Activated naive CD8-positive, alpha-beta T cell (primary cell): Measurements from ENCODE around the gene BACH2.
"Not testable (repeated sequence)": the region's sequence is repeated elsewhere in the genome, so short reads cannot be mapped to it uniquely, and the experiment has no call there.

Experiments used
- H3K27ac Mint-ChIP-seq: one replicate; pipeline ENCODE4 v1.8.0; 2021; ENCODE audit warnings: mixed read lengths
- H3K27me3 Mint-ChIP-seq: one replicate; pipeline ENCODE4 v1.8.0; 2021; ENCODE audit warnings: mixed read lengths
- H3K36me3 Mint-ChIP-seq: one replicate; pipeline ENCODE4 v1.8.0; 2021; ENCODE audit warnings: mixed read lengths
- H3K4me1 Mint-ChIP-seq: one replicate; pipeline ENCODE4 v1.8.0; 2021; ENCODE audit warnings: low read depth, mixed read lengths
- H3K4me3 Mint-ChIP-seq: one replicate; pipeline ENCODE4 v1.8.0; 2021; ENCODE audit warnings: mild to moderate bottlenecking, mixed read lengths
- H3K9me3 Mint-ChIP-seq: one replicate; pipeline ENCODE4 v1.8.0; 2021; ENCODE audit warnings: low read depth, mixed read lengths

Gene BACH2

DNA sequence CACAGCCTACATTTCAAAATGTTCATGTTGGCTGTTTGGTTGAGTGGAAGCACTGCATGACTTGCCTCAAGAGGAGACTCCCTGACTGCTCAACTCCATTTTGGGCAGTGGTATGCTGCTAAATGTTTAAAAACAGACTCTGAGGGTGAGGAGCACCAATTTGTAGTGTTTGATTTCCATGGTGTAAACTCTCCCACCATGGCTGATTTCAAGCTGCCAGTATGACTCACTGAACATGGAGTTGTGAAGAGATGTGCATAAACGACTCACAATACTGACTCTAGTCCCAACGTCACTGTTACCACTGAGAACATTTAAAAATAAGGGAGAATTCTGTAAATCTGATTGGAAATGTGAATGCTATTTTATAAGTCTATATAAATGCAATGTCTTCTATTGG, 70.4 kb downstream of the BACH2 start:
- peak overlapping the region; percentile 48 for H3K4me3 Mint-ChIP-seq
- peak overlapping the region; percentile 97 for H3K27ac Mint-ChIP-seq
- peaks cover 89% of the 10 kb centered on the region for H3K4me1 Mint-ChIP-seq
- H3K9me3 Mint-ChIP-seq: peaks cover 8% of the 10 kb centered on the region
- H3K36me3 Mint-ChIP-seq: peaks cover 51% of the 10 kb centered on the region
- H3K27me3 Mint-ChIP-seq: no peaks in the 10 kb centered on the region

DNA sequence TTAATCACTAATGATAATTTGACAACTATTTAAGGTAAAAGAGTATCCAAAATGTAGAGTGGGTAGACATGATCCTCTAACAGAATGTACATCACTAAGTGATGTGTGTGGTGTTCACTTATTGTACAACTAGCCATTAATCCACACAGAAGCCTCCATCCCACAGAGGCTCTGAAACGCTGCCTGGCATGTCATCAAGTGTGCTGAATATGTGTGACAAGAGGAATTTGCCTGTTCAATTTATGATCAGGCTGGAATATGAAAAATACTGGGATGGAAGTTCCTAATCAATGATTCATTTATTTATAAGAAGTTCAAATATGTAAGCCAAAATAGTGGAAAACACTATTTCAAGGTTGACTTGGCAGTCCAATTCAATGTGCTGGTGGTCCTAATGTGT, 72.4 kb downstream of the BACH2 start:
- no peak overlapping the region for H3K27ac Mint-ChIP-seq
- no peak overlapping the region for H3K4me3 Mint-ChIP-seq
- peaks cover 45% of the 10 kb centered on the region for H3K36me3 Mint-ChIP-seq
- H3K27me3 Mint-ChIP-seq: no peaks in the 10 kb centered on the region
- H3K4me1 Mint-ChIP-seq: peaks cover 70% of the 10 kb centered on the region
- peaks cover 8% of the 10 kb centered on the region for H3K9me3 Mint-ChIP-seq

DNA sequence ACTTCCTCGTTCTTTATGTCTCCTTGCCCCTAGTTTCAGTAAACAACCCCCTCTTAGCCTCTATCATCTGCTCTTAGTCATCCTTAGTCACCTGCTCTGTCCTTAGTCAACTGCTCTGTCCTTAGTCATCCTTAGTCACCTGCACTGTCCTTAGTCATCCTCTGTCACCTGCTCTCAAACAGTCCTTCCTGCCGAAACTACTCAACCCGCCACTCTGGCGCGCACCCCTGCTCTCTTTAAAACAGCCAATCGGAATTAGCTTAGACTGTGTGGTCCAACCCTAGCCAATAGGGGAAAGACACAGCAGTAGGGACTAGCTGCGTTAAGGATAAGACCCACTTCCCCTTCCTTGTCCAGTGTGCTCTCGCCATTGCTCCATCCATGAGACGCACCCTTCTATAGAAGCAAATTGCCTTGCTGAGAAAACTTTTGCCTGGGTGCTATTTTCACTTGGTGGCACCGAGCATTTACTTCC, 73.9 kb downstream of the BACH2 start:
- Mint-ChIP-seq H3K4me3 (peak overlapping the region; percentile 28), H3K27ac (no peak overlapping the region), H3K36me3 (peaks cover 38% of the 10 kb centered on the region), H3K27me3 (no peaks in the 10 kb centered on the region), H3K9me3 (peaks cover 8% of the 10 kb centered on the region), H3K4me1 (peaks cover 59% of the 10 kb centered on the region)

DNA sequence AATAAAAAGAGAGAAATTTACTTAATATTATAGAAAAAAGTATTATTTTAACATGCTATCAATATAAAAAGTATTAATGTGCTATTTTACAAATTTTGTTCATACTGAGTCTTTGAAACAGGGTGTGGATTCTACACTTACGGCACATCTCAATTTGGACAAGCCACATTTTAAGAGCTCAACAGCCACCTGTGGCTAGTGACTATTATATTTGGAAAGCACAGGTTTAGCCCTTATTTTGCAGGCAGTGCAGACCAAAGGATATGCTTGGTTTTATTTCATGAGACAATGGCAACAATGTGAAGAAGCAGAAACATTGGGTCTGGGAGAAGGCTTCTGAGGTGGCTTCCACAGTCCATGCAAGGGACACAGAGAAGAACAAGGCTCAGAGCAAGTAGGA, 74.6 kb downstream of the BACH2 start:
- H3K4me3 Mint-ChIP-seq: peak overlapping the region; percentile 59
- peaks cover 51% of the 10 kb centered on the region for H3K4me1 Mint-ChIP-seq
- H3K36me3 Mint-ChIP-seq: peaks cover 35% of the 10 kb centered on the region
- H3K27me3 Mint-ChIP-seq: no peaks in the 10 kb centered on the region
- H3K9me3 Mint-ChIP-seq: peaks cover 8% of the 10 kb centered on the region
- no peak overlapping the region for H3K27ac Mint-ChIP-seq

DNA sequence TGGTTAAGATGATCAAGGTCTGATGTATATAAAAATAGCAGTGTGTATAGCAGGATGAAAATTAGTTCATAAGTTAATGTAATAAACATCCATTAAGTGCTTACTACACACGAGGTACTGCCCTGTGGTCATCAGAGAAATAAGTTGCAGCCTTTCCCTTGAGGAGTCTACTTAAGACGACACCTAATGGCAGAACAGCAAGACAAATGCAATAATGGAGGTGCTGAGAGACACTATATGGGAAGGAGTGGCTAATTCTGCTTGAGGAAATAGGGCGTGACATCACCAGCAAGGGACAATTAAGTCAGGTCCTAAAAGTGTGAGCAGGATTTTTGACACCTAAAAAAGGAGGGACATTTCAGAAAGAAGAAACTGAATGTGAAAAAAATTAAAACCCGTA, 75.2 kb downstream of the BACH2 start:
- H3K4me3 Mint-ChIP-seq: no peak overlapping the region
- H3K36me3 Mint-ChIP-seq: peaks cover 36% of the 10 kb centered on the region
- H3K27ac Mint-ChIP-seq: no peak overlapping the region
- no peaks in the 10 kb centered on the region for H3K27me3 Mint-ChIP-seq
- H3K4me1 Mint-ChIP-seq: peaks cover 46% of the 10 kb centered on the region
- peaks cover 8% of the 10 kb centered on the region for H3K9me3 Mint-ChIP-seq

DNA sequence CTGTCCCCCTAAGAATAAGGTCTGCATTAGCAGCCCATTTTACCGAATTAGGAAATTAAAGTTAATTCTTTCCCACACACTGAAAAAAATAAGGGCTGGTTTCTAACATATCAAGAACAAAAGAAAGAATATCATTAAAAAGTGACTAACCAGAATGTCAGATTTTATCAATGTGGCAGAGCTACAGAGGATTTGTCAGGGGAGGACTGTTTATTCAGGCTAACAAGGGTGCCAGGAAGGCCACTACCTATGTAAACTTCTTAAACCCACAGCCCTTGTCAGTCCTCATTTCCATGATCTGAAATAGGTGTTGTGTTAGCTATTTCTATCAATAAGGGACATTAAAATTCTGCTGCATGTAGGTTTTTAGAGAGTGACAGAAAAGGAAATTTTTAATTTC, 76.4 kb downstream of the BACH2 start:
- no peaks in the 10 kb centered on the region for H3K27me3 Mint-ChIP-seq
- no peak overlapping the region for H3K27ac Mint-ChIP-seq
- peaks cover 35% of the 10 kb centered on the region for H3K4me1 Mint-ChIP-seq
- H3K36me3 Mint-ChIP-seq: peaks cover 28% of the 10 kb centered on the region
- peaks cover 8% of the 10 kb centered on the region for H3K9me3 Mint-ChIP-seq
- no peak overlapping the region for H3K4me3 Mint-ChIP-seq

DNA sequence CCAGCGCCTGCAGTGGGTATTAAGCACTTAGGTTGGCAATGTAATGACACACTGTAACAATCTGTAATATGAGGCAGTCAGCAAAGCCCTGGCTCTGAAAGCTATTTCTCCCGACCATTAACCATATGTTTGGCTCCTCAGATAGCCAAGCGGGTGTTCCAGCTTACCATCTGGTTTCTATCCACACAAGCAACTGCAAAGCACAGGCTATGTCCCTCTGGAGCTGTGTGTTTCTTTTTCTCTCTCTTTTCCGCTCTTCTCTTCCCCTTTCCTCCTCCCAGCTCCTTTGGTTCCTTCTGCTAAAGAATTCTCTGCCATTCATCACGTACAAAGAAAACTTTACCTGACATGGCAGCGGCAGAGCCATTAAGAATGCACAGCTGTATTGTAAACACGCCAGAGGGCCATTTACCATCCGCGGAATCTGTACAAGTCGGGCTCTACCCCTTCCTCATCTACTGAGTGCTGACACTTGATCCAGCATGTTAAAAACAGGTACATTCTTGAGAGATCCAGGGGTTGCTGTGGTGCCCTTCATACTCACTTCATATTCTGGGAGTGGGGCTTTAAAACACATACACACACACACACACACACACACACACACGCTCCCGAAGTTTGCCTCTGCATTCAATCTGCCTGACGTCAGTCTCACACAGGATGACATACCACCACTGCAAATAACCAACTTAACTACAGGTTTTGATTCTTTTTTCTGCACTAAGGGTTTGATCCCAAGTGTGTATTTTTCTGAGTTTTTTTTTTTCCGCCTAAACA, 77.2 kb downstream of the BACH2 start:
- Mint-ChIP-seq H3K9me3 (peaks cover 8% of the 10 kb centered on the region), H3K36me3 (peaks cover 30% of the 10 kb centered on the region), H3K4me3 (no peak overlapping the region), H3K27me3 (no peaks in the 10 kb centered on the region), H3K27ac (no peak overlapping the region), H3K4me1 (peaks cover 28% of the 10 kb centered on the region)

DNA sequence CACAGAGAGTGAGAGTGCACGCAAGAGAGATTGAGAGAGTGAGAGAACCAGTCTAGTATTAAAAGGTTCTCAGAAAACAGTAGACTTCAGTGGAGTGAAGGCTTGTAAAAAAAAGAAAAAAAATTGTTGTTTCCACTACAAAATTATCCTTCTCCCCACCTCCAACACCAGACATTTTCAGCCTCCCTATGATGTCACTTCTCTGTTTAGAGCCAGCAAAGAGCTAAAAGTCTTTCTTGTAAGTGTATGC, 77.8 kb downstream of the BACH2 start:
- Mint-ChIP-seq H3K4me3 (no peak overlapping the region), H3K9me3 (peaks cover 8% of the 10 kb centered on the region), H3K36me3 (peaks cover 26% of the 10 kb centered on the region), H3K27ac (no peak overlapping the region), H3K4me1 (peaks cover 29% of the 10 kb centered on the region), H3K27me3 (no peaks in the 10 kb centered on the region)

DNA sequence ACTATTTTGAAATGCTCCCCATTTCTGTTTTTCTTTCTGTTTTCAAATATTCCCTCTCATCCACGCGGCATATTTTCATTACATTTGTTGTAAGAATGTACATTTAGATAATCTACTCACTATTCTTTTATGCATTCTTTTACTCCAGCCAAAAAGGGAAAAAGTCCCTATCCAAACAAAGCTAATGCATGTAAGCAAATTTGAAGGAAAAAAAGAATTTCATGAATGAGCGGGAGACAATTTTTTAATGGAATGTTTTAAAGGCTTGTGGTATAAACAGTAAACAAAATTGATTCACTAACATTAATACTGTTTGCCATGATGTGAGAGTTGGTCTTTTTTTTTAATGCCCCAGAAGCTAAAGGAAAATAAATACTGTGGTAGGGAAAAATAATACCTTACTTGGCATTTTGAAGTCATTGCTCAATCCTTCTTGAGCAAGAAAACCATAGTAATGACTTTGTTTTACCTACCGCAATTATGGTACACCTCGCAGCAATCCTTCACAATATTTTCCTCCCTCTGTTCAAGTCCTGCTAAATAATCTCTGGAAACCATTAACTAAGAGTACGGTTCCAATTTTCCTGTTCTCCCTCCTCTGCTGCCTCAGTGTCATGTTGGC, 79.0 kb downstream of the BACH2 start:
- Mint-ChIP-seq H3K4me1 (peaks cover 31% of the 10 kb centered on the region), H3K9me3 (peaks cover 2% of the 10 kb centered on the region), H3K27ac (no peak overlapping the region), H3K4me3 (no peak overlapping the region), H3K36me3 (peaks cover 23% of the 10 kb centered on the region), H3K27me3 (no peaks in the 10 kb centered on the region)

DNA sequence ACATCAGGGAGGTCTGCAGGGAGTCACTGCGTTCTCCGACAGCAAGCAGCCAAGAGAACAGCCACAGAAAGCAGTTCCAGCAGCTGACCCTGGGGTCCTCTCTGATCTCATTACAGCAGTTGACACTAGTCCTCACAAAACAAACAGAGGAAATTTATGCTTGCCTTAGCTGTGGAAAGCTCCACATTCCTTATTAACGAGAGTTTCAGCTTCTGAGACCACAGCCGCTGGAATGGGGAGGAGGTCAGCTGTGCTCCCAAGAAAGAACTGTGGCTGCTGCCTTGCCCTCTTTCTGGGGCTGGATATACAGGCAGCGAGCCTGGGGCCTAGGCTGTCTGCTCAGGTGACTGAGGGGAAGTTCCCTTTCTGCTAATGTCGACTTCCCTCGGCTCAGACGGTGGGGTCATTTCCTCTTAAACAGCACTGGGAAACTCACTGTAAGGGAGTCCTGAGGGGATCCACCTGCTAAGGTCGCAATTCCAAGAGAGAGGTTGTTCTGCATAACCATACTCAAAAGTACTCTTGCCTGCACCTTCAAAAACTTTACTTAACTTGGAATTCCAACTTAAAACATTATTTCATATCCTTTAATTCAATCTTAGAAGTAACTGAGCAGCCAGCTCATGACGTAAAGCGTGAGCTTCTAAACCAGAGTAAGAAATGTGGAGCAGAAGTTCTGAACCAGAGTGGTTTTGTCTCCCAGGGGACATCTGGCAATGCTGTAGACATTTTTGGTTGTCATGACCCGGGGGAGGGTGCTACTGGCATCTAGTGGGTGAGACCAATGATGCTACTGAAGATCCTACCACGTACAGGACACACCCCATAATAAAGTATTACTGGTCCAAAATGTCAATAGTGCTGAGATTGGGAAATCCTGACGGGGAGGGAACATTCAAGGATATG, 80.3 kb downstream of the BACH2 start:
- peaks cover 33% of the 10 kb centered on the region for H3K4me1 Mint-ChIP-seq
- no peak overlapping the region for H3K4me3 Mint-ChIP-seq
- H3K27ac Mint-ChIP-seq: no peak overlapping the region
- no peaks in the 10 kb centered on the region for H3K9me3 Mint-ChIP-seq
- no peaks in the 10 kb centered on the region for H3K27me3 Mint-ChIP-seq
- H3K36me3 Mint-ChIP-seq: peaks cover 21% of the 10 kb centered on the region

DNA sequence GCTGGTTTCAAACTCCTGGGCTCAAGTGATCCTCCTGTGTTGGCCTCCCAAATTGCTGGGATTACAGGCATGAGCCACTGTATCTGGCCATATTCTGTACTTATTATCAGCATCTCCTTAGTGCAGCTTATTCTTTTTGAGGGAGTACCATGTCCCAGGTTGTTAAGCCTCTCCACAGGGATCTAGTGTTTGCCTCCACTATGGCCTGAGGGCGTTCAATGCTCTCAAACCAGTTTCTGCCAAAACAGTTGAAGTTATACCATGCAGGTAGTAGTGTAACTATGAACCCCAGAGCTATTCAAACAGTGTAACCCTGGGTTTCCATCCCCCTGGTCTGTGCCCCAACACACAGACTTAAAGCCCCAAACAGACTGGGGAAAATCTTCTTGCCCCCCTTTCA, 81.7 kb downstream of the BACH2 start:
- H3K4me3 Mint-ChIP-seq: no peak overlapping the region

DNA sequence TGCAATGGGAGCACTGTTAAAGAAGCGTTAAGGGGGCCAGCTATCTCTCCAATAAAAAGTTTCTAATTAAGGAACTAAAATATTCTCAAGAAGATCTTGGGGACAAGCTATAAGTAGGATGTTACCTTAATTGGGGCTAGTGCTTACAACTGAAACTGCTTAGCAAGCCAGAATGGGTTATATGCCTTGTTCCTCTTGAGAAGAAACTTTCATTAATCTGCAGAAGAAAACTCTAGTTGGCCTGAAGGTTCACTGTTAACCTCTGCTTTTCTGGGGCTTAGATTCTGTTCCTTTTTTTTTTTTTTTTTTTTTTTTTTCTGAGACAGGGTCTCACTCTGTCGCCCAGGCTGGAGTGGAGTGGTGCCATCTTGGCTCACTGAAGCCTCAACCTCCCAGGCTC, 82.2 kb downstream of the BACH2 start:
- no peak overlapping the region for H3K4me3 Mint-ChIP-seq
- H3K36me3 Mint-ChIP-seq: peaks cover 24% of the 10 kb centered on the region
- no peak overlapping the region for H3K27ac Mint-ChIP-seq
- peaks cover 48% of the 10 kb centered on the region for H3K4me1 Mint-ChIP-seq
- H3K9me3 Mint-ChIP-seq: no peaks in the 10 kb centered on the region
- no peaks in the 10 kb centered on the region for H3K27me3 Mint-ChIP-seq

More for the DNA sequence above, 81.7 kb downstream of the BACH2 start:
- H3K9me3 Mint-ChIP-seq: no peaks in the 10 kb centered on the region
- peaks cover 44% of the 10 kb centered on the region for H3K4me1 Mint-ChIP-seq
- H3K27ac Mint-ChIP-seq: no peak overlapping the region
- no peaks in the 10 kb centered on the region for H3K27me3 Mint-ChIP-seq
- H3K36me3 Mint-ChIP-seq: peaks cover 24% of the 10 kb centered on the region

DNA sequence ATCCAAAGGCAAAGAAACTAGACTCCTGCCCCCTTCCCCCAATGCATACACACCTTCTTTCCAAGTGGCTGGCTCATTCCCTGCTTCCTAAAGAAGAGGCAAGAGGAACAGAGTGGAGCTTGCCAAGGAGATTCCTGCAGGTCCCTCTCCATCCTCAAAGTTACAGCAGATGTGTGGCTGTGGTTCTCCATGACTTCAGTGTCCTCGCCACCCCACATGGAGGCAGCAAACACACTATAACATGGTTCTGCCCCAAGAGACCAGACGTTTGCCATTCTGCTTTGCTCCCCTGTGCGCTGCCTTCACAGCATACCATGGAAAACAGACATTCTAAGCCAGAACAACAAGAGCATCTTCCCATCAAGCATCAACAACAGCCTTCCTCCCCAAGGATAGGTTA, 84.4 kb downstream of the BACH2 start:
- Mint-ChIP-seq H3K4me3 (peak overlapping the region; percentile 38), H3K27ac (no peak overlapping the region), H3K27me3 (no peaks in the 10 kb centered on the region), H3K4me1 (peaks cover 68% of the 10 kb centered on the region), H3K36me3 (peaks cover 30% of the 10 kb centered on the region), H3K9me3 (no peaks in the 10 kb centered on the region)

DNA sequence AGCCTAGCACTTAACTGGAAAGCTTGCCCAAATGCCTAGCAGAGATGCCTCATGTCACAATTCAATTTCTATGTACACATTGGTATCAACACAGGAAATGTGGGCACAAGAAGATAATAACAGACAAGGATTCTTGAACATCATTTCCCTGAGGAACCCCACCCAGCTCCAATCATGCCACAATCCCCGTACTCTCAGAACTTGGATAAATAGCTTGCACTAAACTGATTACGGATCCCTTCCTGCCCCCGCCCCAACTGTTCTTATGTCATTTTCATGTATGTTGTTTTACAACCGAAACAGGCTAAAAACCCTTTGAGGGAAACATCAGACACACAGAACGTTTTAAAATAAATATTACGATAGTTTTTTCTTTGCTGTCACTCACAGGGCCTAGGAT, 87.1 kb downstream of the BACH2 start:
- peaks cover 93% of the 10 kb centered on the region for H3K4me1 Mint-ChIP-seq
- H3K36me3 Mint-ChIP-seq: peaks cover 36% of the 10 kb centered on the region
- H3K4me3 Mint-ChIP-seq: peak overlapping the region; percentile 28
- peak overlapping the region; percentile 89 for H3K27ac Mint-ChIP-seq
- no peaks in the 10 kb centered on the region for H3K9me3 Mint-ChIP-seq
- H3K27me3 Mint-ChIP-seq: no peaks in the 10 kb centered on the region

DNA sequence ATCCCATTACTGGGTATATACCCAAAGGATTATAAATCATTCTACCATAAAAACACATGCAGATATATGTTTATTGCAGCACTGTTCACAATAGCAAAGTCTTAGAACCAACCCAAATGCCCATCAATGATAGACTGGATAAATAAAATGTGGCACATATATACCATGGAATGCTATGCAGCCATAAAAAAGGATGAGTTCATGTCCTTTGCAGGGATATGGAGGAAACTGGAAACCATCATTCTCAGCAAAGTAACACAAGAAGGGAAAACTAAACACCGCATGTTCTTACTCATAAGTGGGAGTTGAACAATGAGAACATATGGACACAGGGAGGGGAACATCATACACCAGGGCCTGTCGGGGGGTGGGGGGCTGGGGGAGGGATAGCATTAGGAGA, 88.0 kb downstream of the BACH2 start:
- Mint-ChIP-seq H3K4me1 (peaks cover 93% of the 10 kb centered on the region), H3K36me3 (peaks cover 43% of the 10 kb centered on the region), H3K4me3 (peak overlapping the region; percentile 48), H3K27ac (peak overlapping the region; percentile 89)
- not testable (repeated sequence) for H3K27me3 Mint-ChIP-seq, H3K9me3 Mint-ChIP-seq
